SU-DHL-6 (cell line): ENCODE data around the gene HOXA13.
A peak's percentile ranks its signal among the peaks of the same experiment; 100 is the strongest.

Experiments
- H2AFZ ChIP-seq: fragments of 200-600 bp; sonication (generic); 2 replicates; pipeline ENCODE4 v1.6.1; 2014; ENCODE audit warnings: low read depth, mild to moderate bottlenecking, moderate library complexity, mixed read lengths, antibody characterized with exemption, low read length; ENCODE audit not compliant: severe bottlenecking
- H3F3A ChIP-seq: fragments of 200-600 bp; shearing (Covaris generic); 2 replicates; pipeline ENCODE4 v1.6.0; 2016; ENCODE audit warnings: antibody characterized with exemption, mild to moderate bottlenecking; ENCODE audit not compliant: insufficient read depth
- H3K27ac ChIP-seq: fragments of 200-600 bp; sonication (generic); 2 replicates; pipeline ENCODE4 v1.5.1; 2016; ENCODE audit warnings: low read depth, mild to moderate bottlenecking, low read length, moderate library complexity, mixed read lengths
- H3K27me3 ChIP-seq: fragments of 200-600 bp; sonication (generic), shearing (Covaris generic); 2 replicates; pipeline ENCODE4 v1.6.0; 2014; ENCODE audit warnings: mild to moderate bottlenecking, low read length
- H3K36me3 ChIP-seq: fragments of 200-600 bp; sonication (generic); 2 replicates; pipeline ENCODE4 v1.6.1; 2014; ENCODE audit warnings: mild to moderate bottlenecking, low read length, mixed read lengths
- H3K4me2 ChIP-seq: fragments of 300-600, 200-600 bp; shearing (Covaris generic), sonication (generic); 2 replicates; pipeline ENCODE4 v1.6.0; 2014; ENCODE audit warnings: low read length, low read depth, mild to moderate bottlenecking; ENCODE audit not compliant: poor library complexity, severe bottlenecking
- H3K4me3 ChIP-seq: fragments of 200-600 bp; sonication (generic); 2 replicates; pipeline ENCODE4 v1.5.1; 2014; ENCODE audit warnings: antibody characterized with exemption, low read length, mild to moderate bottlenecking, mixed read lengths; ENCODE audit not compliant: insufficient read depth, poor library complexity, severe bottlenecking
- H3K79me2 ChIP-seq: fragments of 200-600 bp; sonication (generic); 2 replicates; pipeline ENCODE4 v1.6.1; 2014; ENCODE audit warnings: mild to moderate bottlenecking, low read length, moderate library complexity; ENCODE audit not compliant: insufficient read depth
- H3K9ac ChIP-seq: fragments of 200-600 bp; sonication (generic); 2 replicates; pipeline ENCODE4 v1.7.0; 2014; ENCODE audit warnings: mild to moderate bottlenecking, low read length
- H3K9me2 ChIP-seq: fragments of 200-600 bp; sonication (generic); replicated peaks from 2 replicates; pipeline ENCODE4 v1.6.1; 2014; ENCODE audit warnings: low read length; ENCODE audit not compliant: insufficient read depth
- H3K9me3 ChIP-seq: fragments of 200-600 bp; sonication (generic); 2 replicates; pipeline ENCODE4 v1.6.1; 2014; ENCODE audit warnings: low read length, mixed read lengths; ENCODE audit not compliant: insufficient read depth
- H4K20me1 ChIP-seq: fragments of 200-600 bp; sonication (generic); 2 replicates; pipeline ENCODE4 v1.6.1; 2014; ENCODE audit warnings: low read depth, mild to moderate bottlenecking, antibody characterized with exemption, low read length, moderate library complexity, mixed read lengths
- CTCF ChIP-seq: fragments of 200-600 bp; sonication (generic); IDR thresholded peaks from one replicate; pipeline ENCODE4 v1.5.1; 2017; ENCODE audit warnings: antibody characterized with exemption, mild to moderate bottlenecking, low read length, moderate library complexity; ENCODE audit not compliant: insufficient read depth, poor library complexity, severe bottlenecking
- EZH2phosphoT487 ChIP-seq: fragments of 200-600 bp; sonication (generic), shearing (Covaris generic); conservative IDR thresholded peaks from 2 replicates; pipeline ENCODE4 v1.6.1; 2018; ENCODE audit warnings: mild to moderate bottlenecking, antibody characterized with exemption, low read length, moderate library complexity, mixed read lengths

Gene HOXA13

GRCh38 chr7:27161214-27161720, 38.6 kb downstream of the HOXA13 start:
- no peak overlapping the region for H3K27ac ChIP-seq
- H3K9me3 ChIP-seq: no peaks in the 10 kb centered on the region
- no peaks in the 10 kb centered on the region for H3K9me2 ChIP-seq
- no peaks in the 10 kb centered on the region for H4K20me1 ChIP-seq
- TF ChIP-seq CTCF: no peak
- TF ChIP-seq EZH2phosphoT487: no peak
- peak overlapping the region; percentile 100 for H2AFZ ChIP-seq
- peak overlapping the region; percentile 68 for H3K9ac ChIP-seq
- H3F3A ChIP-seq: peaks cover 19% of the 10 kb centered on the region
- peak overlapping the region; percentile 75 for H3K4me2 ChIP-seq
- H3K79me2 ChIP-seq: no peaks in the 10 kb centered on the region
- no peaks in the 10 kb centered on the region for H3K27me3 ChIP-seq
- H3K36me3 ChIP-seq: no peaks in the 10 kb centered on the region
- peak overlapping the region; percentile 56 for H3K4me3 ChIP-seq

- Histone ChIP-seq H2AFZ (peak overlapping the region; percentile 100), H3K4me2 (peak overlapping the region; percentile 75), H4K20me1 (no peaks in the 10 kb centered on the region), H3K36me3 (no peaks in the 10 kb centered on the region), H3K79me2 (0 out of 2 replicates have a peak, but pooled peaks cover under 1% of the 10 kb centered on the region), H3K9ac (peak overlapping the region; percentile 68), H3K9me3 (no peaks in the 10 kb centered on the region), H3K27ac (no peak overlapping the region), H3F3A (peaks cover 19% of the 10 kb centered on the region), H3K4me3 (peak overlapping the region; percentile 56), H3K9me2 (no peaks in the 10 kb centered on the region), H3K27me3 (no peaks in the 10 kb centered on the region)
- TF ChIP-seq EZH2phosphoT487 (no peak), CTCF (peak; percentile 98)
These were observed 39.2 kb downstream of the HOXA13 start for GRCh38 chr7:27160546-27161213.

GRCh38 chr7:27160145-27160545, 39.7 kb downstream of the HOXA13 start:
- H4K20me1 ChIP-seq: no peaks in the 10 kb centered on the region
- H3K9me2 ChIP-seq: no peaks in the 10 kb centered on the region
- H3K27me3 ChIP-seq: no peaks in the 10 kb centered on the region
- peaks cover 19% of the 10 kb centered on the region for H3F3A ChIP-seq
- H3K9me3 ChIP-seq: no peaks in the 10 kb centered on the region
- no peak for TF ChIP-seq EZH2phosphoT487
- TF ChIP-seq CTCF: no peak
- H3K79me2 ChIP-seq: 0 out of 2 replicates have a peak, but pooled peaks cover 4% of the 10 kb centered on the region
- H3K4me3 ChIP-seq: peak overlapping the region; percentile 56
- H3K4me2 ChIP-seq: peak overlapping the region; percentile 75
- H2AFZ ChIP-seq: peak overlapping the region; percentile 100
- no peak overlapping the region for H3K27ac ChIP-seq
- H3K9ac ChIP-seq: peak overlapping the region; percentile 68
- no peaks in the 10 kb centered on the region for H3K36me3 ChIP-seq
